ENCODE results near the gene GYPA.
"Not testable (repeated sequence)": the region's sequence is repeated elsewhere in the genome, so short reads cannot be mapped to it uniquely, and the experiment has no call there.

GYPA gene

DNA sequence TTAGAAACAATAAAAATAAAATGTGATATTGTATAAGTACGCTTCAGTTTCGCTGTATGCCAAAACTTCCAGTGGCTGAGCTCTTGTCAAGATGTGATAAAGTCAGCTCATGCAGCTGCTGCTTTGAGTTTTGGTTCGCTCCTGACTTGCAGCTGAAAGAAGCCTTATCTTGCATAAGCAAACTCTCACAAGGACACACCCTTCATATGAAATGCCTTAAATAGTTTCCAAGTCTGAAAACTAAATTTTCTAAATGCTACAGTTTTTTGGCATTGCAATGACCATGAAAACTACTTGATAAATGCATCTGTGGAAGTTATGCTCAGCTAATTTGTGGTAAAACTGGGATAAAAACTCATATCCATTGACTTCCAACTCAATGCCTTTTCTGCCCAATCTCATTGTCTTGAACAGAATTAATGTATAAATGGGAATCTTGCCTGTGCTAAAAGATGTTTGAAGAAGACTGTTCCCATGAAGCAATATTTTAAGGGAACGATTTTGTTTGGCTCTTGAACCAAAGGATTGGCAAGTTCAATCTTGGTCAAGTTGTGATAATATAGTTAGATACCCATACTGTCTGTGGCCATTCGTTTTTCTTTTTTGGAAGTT lies 11.7 kb downstream of the GYPA start:
- not testable (repeated sequence) for DNase-seq

DNA sequence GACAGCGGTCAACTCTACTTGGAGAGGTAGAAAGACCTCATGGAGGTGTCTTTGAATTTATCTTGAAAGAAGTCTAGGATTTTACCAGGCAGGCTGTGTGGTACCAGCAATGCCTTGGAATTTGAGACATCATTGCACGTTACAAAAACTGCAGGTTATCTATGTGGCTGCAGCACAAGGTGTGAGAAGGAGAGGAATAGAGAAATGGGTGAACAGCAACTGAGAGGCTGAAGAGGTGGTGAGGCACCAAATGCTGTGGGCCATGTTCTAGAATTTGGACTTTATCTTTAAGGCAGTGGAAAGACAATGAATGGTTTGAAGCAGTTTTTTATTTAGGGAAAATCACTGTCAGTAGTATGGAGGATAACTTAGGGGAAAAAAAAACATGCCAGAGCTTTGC lies 15.4 kb downstream of the GYPA start:
- not testable (repeated sequence) for DNase-seq

DNA sequence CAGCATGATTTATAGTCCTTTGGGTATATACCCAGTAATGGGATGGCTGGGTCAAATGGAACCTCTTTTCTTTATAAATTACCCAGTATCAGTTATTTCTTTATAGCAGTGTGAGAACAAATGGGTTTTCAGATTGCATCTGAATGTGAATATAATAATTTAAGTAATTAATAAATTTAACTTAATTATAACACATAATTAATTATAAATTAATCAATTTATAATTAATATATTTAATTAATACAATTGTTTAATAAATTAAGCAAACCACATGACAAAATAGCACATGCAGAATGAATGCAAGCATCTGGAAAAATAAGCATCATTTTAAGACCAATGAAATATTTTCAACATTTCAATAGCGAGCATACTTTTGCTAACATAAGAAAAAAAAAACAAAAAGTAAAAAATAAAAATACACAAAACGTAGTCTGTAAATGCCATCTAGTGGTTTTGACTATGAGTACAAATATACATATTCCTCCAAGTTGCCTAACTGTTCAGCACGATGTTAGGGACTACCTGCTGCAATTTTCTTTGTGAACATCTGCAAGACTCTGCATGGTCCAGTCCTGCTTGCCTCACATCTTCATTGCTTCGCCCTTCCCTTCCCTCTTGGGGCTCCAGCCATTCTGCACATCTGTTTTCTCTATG lies 16.4 kb downstream of the GYPA start:
- DNase-seq = not testable (repeated sequence)

DNA sequence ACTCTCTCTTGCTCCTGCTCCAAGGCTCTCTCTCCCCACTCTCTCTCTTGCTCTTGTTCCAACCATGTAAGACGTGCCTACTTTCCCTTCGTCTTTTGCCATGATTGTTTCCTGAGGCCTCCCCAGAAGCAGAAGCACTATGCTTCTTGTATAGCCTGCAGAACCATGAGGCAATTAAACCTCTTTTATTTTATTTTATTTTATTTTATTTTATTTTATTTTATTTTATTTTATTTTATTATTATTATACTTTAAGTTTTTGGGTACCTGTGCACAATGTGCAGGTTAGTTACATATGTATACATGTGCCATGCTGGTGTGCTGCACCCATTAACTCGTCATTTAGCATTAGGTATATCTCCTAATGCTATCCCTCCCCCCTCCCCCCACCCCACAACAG lies 17.2 kb downstream of the GYPA start:
- not testable (repeated sequence) for DNase-seq

DNA sequence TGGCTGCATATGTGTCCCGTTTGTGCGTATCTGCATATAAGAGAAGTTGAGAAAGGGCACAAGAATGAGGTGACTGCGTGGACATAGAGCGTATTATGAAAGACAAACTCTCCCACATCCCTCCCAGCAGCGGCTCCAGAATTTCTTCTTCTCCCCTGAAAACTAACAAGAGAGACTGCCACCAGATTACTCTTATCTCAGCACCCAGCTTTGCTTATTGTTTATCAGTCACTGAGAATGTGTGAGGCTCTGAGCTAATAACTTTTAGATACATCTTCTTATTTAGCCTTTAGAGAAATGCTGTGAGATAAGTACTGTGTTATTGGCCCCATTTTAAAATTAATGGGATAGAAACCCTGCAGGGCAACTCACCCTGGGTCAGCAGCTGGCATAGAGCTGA lies 20.8 kb downstream of the GYPA start:
- DNase-seq = not testable (repeated sequence)

DNA sequence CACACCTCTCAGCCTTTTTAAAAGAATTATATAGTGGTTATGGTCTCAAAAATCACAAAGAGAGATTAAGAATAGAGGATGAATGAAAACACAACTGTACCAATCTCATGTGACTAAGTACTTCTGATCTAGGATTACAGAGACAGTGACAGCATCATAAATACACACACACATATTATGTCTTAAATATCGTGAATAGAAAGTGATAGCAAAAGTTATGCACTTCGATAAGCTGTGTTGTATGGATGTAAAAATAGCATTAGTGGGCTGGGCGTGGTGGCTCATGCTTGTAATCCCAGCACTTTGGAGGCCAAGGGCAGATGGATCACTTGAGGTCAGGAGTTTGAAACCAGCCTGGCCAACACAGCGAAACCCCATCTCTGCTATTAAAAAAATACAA lies 25.0 kb downstream of the GYPA start:
- no peak for DNase-seq

DNA sequence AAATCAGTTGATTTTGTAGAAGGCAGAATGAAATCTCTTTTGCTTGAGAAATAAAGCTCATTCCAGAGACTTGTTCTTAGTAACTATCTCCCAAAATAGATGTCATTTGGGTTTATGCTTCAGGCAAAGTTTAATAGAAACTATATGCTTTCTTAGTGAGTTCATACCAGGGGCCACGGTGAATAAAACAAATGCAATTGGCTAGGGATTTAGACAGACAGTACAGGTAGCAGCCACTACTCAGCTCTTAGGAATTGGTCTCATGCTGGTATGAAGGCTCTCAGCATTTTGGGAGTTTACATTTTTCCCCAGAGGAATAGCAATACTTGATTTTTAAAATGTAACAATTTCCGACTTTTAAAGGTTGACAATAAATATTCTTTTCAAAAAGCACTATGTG lies 27.0 kb downstream of the GYPA start:
- no peak for DNase-seq

DNA sequence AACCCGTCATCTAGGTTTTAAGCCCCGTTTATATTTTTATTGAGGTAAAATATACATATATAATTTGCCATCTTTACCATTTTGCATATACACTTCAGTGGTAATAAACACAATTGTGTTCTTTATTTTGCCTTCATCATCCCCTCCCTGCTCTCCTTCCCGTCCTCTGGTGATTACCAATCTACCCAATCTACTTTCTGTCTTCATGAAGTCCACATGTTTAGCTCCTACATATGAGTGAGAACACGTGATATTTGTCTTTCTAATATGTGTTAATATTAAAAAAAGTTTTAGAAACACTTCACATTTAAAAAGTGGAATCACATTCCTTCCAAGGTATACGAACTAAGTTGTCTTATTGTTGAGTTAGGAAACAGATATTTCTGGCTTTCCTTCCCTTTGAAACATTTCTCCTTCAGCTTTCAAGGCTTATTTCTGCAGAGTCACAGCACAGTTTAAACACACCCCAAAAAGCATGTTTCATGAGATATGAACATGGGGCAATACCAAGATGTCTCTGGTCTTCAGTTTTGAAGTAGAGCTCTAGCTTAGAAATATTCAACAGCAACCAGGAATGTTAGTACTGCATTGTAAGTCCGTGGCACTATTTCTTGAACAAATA lies 35.9 kb downstream of the GYPA start:
- no peak for DNase-seq

DNA sequence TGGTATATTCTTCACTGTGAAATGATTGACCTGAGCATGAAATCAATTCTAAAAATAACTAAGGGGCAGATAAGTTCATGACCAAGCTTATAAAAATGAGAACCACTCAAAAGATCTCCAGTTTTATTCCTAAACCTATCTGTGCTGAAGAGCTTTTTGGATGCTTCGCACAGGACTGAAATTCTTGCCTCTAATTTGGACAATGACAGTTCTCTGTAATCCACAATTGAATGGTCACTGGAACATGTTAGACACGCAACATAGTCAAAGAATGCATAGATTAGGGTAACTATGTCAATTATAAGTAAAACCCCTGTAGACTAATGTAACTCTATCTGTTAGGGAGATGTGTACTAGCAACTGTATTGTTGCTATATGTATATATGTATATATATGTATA lies 42.7 kb downstream of the GYPA start:
- DNase-seq = not testable (repeated sequence)

DNA sequence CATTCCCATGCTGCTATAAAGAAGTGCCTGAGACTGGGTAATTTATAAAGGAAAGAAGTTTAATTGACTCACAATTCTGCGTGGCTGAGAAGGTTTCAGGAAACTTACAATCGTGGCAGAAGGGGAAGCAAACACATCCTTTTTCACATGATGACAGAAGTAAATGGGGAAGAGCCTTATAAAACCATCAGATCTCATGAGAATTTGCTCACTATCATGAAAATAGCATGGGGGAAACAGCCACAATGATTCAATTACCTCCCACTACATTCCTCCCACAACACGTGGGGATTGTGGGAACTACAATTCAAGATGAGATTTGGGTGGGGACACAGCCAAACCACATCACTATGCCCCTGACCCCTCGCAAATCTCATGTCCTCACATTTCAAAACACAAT lies 46.5 kb downstream of the GYPA start:
- DNase-seq = not testable (repeated sequence)

DNA sequence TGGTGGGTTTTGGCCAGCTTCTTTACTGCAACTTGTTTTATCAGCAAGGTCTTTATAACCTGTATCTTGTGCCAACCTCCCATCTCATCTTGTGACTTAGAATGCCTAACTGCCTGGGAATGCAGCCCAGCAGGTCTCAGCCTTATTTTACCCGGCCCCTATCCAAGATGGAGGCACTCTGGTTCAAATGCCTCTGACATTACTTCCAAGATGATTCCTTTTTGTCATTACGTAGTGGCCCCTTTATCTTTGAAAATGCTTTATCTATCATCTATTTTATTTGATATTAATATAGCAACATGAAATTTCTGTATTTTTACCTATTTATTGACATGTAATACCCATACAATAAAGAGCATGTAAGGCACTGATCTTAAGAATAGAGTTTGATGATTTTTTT lies 49.3 kb downstream of the GYPA start:
- not testable (repeated sequence) for DNase-seq

DNA sequence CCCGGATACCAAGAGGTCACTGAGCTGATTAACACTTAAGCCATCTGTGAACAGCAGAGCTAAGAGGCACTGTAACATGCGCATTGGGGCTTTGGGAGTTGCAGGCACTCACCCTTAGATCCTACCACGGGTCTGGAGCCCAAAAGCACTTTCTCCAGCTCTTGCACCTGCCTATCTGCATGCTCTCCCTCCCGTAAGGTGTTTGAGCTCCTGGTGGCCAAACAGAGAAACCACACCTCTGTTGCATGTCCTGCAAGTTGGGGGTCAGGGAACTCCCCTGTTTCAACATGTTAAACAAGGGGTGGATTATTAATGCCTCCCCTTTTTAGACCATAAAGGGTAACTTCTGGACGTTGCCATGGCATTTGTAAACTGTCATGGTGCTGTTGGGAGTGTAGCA lies 49.8 kb downstream of the GYPA start:
- no peak for DNase-seq

DNA sequence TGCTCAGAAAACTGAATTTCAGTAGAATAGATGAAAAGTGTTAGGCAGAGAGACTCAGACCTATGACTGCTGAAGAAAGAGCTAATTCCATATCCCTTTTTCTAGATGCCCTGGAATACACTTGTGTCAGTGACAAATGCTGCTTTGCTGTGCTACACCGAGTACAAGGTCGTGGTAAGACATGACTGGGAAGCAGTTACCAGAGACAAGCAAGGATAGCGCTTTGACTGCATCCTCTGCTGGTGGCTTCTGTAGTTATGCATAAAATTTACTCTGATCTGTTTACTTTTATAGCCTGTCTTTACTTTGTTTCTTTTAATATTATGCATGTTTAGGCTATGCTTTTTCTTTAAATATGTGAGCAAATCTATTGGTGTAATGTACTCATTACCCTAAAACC lies 58.5 kb downstream of the GYPA start:
- DNase-seq = not testable (repeated sequence)

DNA sequence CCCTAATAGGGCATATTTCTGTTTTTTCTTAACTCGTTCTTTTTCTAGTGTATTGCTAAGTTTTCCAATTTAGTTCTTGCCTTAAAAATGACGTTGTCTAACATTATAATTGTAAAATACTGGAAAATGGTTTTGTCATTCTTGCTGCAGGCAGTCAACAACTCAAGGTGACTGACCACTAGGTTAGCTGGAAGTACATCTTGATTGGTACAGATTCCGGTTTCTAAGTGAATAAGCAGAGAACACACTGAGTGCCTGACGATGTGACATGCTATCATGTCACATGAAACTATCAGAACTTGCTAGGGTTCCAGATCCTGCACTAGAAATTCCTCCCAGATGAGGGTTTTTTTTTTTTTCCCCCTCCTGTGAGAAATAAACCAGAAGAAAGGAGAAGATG lies 60.4 kb downstream of the GYPA start:
- DNase-seq = not testable (repeated sequence)

DNA sequence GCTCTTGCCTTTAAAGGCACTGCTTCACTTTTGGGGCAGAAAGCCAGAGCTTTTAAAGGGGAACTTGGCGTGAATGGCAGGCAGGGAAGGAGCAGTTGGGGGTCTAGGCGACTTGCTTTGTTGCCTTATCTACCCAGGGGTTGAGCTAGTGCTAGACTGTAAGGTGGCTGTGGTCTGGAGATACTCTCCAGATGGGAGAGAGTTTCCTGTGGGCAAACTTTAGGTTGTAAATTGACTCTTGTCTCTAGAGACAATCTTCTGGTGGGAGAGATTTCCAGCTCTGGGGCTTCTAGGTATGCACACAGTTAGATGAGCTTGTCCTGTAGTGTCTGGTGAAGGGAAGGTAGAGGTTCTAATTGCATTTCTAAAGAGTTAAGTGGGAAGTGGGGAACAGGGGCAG lies 61.8 kb downstream of the GYPA start:
- DNase-seq = not testable (repeated sequence)

DNA sequence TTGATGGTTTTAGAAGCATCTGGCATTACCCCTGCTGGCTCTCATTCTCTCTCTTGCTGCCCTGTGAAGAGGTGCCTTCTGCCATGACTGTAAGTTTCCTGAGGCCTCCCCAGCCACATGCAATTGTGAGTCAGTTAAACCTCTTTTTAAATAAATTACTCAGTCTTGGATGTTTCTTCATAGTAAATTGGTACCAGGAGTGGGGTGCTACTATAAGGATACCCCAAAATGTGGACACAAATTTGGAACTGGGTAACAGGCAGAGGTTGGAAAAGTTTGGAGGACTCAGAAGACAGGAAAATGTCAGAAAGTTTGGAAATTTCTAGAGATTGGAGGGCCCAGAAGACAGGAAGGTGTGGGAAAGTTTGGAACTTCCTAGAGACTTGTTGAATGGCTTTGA lies 79.0 kb downstream of the GYPA start:
- not testable (repeated sequence) for DNase-seq

DNA sequence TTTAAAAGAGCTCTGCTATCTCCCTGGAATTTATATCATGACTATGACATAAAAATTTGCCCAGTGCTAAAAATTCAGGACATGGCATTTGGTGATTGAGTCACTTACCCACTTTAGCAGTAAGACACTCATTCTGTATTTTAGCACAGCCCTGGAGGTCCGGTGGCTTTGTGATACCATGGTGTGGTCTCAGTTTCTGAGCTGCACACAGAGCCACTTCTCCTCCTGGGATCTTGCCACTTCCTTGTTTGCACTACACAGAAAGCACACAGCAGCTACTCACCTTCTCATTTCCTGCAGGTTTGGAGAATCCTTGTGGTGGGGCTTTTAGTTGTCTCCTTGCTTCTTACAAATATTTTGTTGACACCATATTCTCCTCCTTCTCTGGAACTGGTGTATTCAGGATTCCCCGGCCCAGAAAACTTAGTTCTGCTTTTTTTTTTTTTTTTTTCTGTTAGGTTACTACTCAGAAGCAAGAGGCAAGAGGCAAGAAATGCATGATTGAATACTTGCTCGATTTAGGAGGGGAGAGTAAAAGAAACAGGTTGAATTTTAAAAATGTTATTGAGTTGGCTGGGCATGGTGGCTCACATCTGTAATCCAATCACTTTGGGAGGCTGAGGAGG lies 80.2 kb downstream of the GYPA start:
- DNase-seq = not testable (repeated sequence)
